ENCODE data around the gene TLE1. TPM values are rescaled to one million over a fixed set of nuclear protein-coding genes. Genes with fewer than 3 reads are reported as not detected.

TLE1 gene
- total and polyA plus RNA-seq, 2 experiments from 2014 or later: 100 to 117 TPM

GRCh38 chr9:81623778-81624177 is 65.6 kb downstream of the TLE1 start:
- peaks cover 23% of the 10 kb centered on the region for H3K79me2 ChIP-seq
- H4K20me1 ChIP-seq (ENCODE audit: insufficient read depth, poor library complexity, severe bottlenecking): peaks cover 5% of the 10 kb centered on the region
- no peaks in the 10 kb centered on the region for H3K9me2 ChIP-seq (replicated peaks; ENCODE audit: insufficient read depth)
- no peak overlapping the region for H3K4me3 ChIP-seq
- TF ChIP-seq EZH2 (IDR thresholded peaks at IDR 0.05; ENCODE audit: borderline replicate concordance) (no peak), EZH2phosphoT487 (IDR thresholded peaks at IDR 0.05; ENCODE audit: low read depth, severe bottlenecking, unreplicated experiment) (no peak)
- TF ChIP-seq, protein P1, sequence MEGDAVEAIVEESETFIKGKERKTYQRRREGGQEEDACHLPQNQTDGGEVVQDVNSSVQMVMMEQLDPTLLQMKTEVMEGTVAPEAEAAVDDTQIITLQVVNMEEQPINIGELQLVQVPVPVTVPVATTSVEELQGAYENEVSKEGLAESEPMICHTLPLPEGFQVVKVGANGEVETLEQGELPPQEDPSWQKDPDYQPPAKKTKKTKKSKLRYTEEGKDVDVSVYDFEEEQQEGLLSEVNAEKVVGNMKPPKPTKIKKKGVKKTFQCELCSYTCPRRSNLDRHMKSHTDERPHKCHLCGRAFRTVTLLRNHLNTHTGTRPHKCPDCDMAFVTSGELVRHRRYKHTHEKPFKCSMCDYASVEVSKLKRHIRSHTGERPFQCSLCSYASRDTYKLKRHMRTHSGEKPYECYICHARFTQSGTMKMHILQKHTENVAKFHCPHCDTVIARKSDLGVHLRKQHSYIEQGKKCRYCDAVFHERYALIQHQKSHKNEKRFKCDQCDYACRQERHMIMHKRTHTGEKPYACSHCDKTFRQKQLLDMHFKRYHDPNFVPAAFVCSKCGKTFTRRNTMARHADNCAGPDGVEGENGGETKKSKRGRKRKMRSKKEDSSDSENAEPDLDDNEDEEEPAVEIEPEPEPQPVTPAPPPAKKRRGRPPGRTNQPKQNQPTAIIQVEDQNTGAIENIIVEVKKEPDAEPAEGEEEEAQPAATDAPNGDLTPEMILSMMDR (IDR thresholded peaks at IDR 0.05; ENCODE audit: poor library complexity): no peak
- no peak for DNase-seq (ENCODE audit: low spot score)
- H3K9me3 ChIP-seq (ENCODE audit: low read depth): no peaks in the 10 kb centered on the region
- H3K36me3 ChIP-seq (replicated peaks; ENCODE audit: insufficient read depth, low read depth): no peaks in the 10 kb centered on the region
- H3K4me1 ChIP-seq (ENCODE audit: insufficient read depth): peaks cover 10% of the 10 kb centered on the region
- H3K4me2 ChIP-seq: no peak overlapping the region
- H2AFZ ChIP-seq: no peak overlapping the region
- 89% methylated on average over 3 of the region's 3 CpGs for WGBS (ENCODE audit: low lambda C conversion rate, missing lambda C conversion rate)
- no peak overlapping the region for H3K27ac ChIP-seq
- no peaks in the 10 kb centered on the region for H3K27me3 ChIP-seq

GRCh38 chr9:81622471-81623255 is 66.7 kb downstream of the TLE1 start:
- WGBS (ENCODE audit: low lambda C conversion rate, missing lambda C conversion rate): 80% methylated on average over 13 of the region's 13 CpGs
- Histone ChIP-seq H3K4me1 (ENCODE audit: insufficient read depth) (peaks cover 10% of the 10 kb centered on the region), H3K27me3 (no peaks in the 10 kb centered on the region), H2AFZ (no peak overlapping the region), H3K9me3 (ENCODE audit: low read depth) (no peaks in the 10 kb centered on the region), H3K4me3 (no peak overlapping the region), H3K79me2 (peaks cover 20% of the 10 kb centered on the region), H3K9me2 (replicated peaks; ENCODE audit: insufficient read depth) (no peaks in the 10 kb centered on the region), H3K36me3 (replicated peaks; ENCODE audit: insufficient read depth, low read depth) (no peaks in the 10 kb centered on the region), H4K20me1 (ENCODE audit: insufficient read depth, poor library complexity, severe bottlenecking) (peaks cover 5% of the 10 kb centered on the region), H3K4me2 (no peak overlapping the region), H3K27ac (no peak overlapping the region)
- TF ChIP-seq EZH2 (IDR thresholded peaks at IDR 0.05; ENCODE audit: borderline replicate concordance): no peak
- no peak for TF ChIP-seq EZH2phosphoT487 (IDR thresholded peaks at IDR 0.05; ENCODE audit: low read depth, severe bottlenecking, unreplicated experiment)
- TF ChIP-seq, protein P1 (IDR thresholded peaks at IDR 0.05; ENCODE audit: poor library complexity): no peak
- no peak for DNase-seq (ENCODE audit: low spot score)

DNA sequence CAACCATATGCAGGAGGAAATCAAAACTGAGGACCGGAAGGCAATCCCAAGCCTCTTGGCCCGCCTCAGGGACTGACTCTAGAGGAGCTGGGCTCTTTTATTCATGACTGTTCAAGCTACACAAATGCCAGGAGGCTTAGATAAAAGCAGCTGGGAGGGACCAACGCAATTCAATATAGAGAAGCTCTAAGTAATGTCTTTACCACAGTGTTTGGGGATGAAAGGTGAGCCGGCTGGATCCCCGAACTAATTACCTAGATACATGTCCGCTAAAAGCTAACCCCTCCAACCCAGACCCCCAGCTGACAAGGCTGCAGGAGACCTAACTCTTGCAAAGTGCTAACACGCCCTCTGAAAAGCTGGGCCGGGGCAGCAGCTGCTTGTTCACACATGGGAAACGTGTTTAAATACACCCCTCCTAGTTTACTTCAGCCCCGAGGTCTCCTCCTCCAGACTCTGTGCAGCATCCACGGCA is 67.5 kb downstream of the TLE1 start:
- TF ChIP-seq EZH2phosphoT487 (IDR thresholded peaks at IDR 0.05; ENCODE audit: low read depth, severe bottlenecking, unreplicated experiment) (no peak), EZH2 (IDR thresholded peaks at IDR 0.05; ENCODE audit: borderline replicate concordance) (no peak)
- TF ChIP-seq, protein P1 (IDR thresholded peaks at IDR 0.05; ENCODE audit: poor library complexity): no peak
- Histone ChIP-seq H3K9me2 (replicated peaks; ENCODE audit: insufficient read depth) (no peaks in the 10 kb centered on the region), H3K4me3 (no peak overlapping the region), H3K27ac (no peak overlapping the region), H3K27me3 (no peaks in the 10 kb centered on the region), H3K4me2 (no peak overlapping the region), H3K36me3 (replicated peaks; ENCODE audit: insufficient read depth, low read depth) (no peaks in the 10 kb centered on the region), H4K20me1 (ENCODE audit: insufficient read depth, poor library complexity, severe bottlenecking) (peaks cover 5% of the 10 kb centered on the region), H3K79me2 (peaks cover 20% of the 10 kb centered on the region), H2AFZ (no peak overlapping the region), H3K9me3 (ENCODE audit: low read depth) (no peaks in the 10 kb centered on the region), H3K4me1 (ENCODE audit: insufficient read depth) (peaks cover 3% of the 10 kb centered on the region)
- WGBS (ENCODE audit: low lambda C conversion rate, missing lambda C conversion rate): 55% methylated on average over 11 of the region's 11 CpGs
- DNase-seq (ENCODE audit: low spot score): no peak

All from hepatocyte (in vitro differentiated cells).